Thymus (tissue), 11 donors: Measurements from ENCODE around the gene FAM20C. TPM values are rescaled to one million over a fixed set of nuclear protein-coding genes. Genes with fewer than 3 reads are reported as not detected.

Source experiments
- DNase-seq, 9 donors: peaks; one replicate each; pipeline ENCODE4 v3.0.0-alpha.2; 2013; ENCODE audit warnings: low spot score in 9 of 9, low read depth in 6 of 9, missing footprints in 1 of 9
- H3K27ac ChIP-seq, 2 donors: one replicate each; pipeline ENCODE4 v1.5.1; 2013; ENCODE audit warnings: control low read depth in 1 of 2, low read depth in 1 of 2, low read length in 1 of 2, mild to moderate bottlenecking in 1 of 2, moderate library complexity in 1 of 2
- H3K27me3 ChIP-seq, 2 donors: one replicate each; pipeline ENCODE4 v1.5.1; 2013; ENCODE audit warnings: low read length in 1 of 2; ENCODE audit not compliant: control insufficient read depth in 2 of 2, insufficient read depth in 1 of 2
- H3K36me3 ChIP-seq, 2 donors: one replicate each; pipeline ENCODE4 v1.5.1; 2013; ENCODE audit warnings: low read length in 1 of 2, mild to moderate bottlenecking in 1 of 2, moderate library complexity in 1 of 2; ENCODE audit not compliant: control insufficient read depth in 2 of 2, insufficient read depth in 2 of 2
- H3K4me1 ChIP-seq, 2 donors: one replicate each; pipeline ENCODE4 v1.5.1; 2013; ENCODE audit warnings: low read length in 2 of 2; ENCODE audit not compliant: control insufficient read depth in 2 of 2, insufficient read depth in 2 of 2
- H3K4me3 ChIP-seq, 2 donors: one replicate each; pipeline ENCODE4 v1.5.1; 2013; ENCODE audit warnings: low read length in 2 of 2, control low read depth in 1 of 2, mild to moderate bottlenecking in 1 of 2
- H3K9me3 ChIP-seq, 2 donors: one replicate each; pipeline ENCODE4 v1.5.1; 2013; ENCODE audit warnings: low read length in 1 of 2, mild to moderate bottlenecking in 1 of 2; ENCODE audit not compliant: control insufficient read depth in 2 of 2, insufficient read depth in 1 of 2
- WGBS: extraction: QIAGEN DNeasy Blood & Tissue Kit; methylation state at CpG from one replicate; pipeline ENCODE4 v1.1.7; 2013; 5-methylcytosine and 5-hydroxymethylcytosine counted together
- polyA plus RNA-seq: library from polyadenylated mRNA; stranded (reverse); fragments of 200-250 nt; gene quantifications from one replicate; pipeline ENCODE4 v1.2.3, GENCODE V29; 2013
- total RNA-seq: library from RNA; stranded (reverse); fragments of 120-200 nt; gene quantifications from one replicate; pipeline ENCODE4 v1.2.4, GENCODE V29; 2013
- donor health status: healthy.

The FAM20C gene
- total and polyA plus RNA-seq, 2 donors, result 2.4 to 16.5 TPM

- Histone ChIP-seq H3K4me1 (no peaks in the 10 kb centered on the region), H3K4me3 (no peak overlapping the region), H3K36me3 (no peaks in the 10 kb centered on the region), H3K9me3 (no peaks in the 10 kb centered on the region), H3K27me3 (no peaks in the 10 kb centered on the region), H3K27ac (no peak overlapping the region)
- DNase-seq, result no peak
- WGBS, result 94% methylated on average over 9 of the region's 9 CpGs
Measured at GRCh38 chr7:157008-157310, 35.4 kb upstream of the FAM20C start.

- Histone ChIP-seq H3K9me3 (no peaks in the 10 kb centered on the region), H3K36me3 (no peaks in the 10 kb centered on the region), H3K27ac (no peak overlapping the region), H3K27me3 (no peaks in the 10 kb centered on the region), H3K4me1 (no peaks in the 10 kb centered on the region), H3K4me3 (no peak overlapping the region)
- no peak for DNase-seq
- WGBS, result 96% methylated on average over 23 of the region's 23 CpGs
Measured at GRCh38 chr7:157771-158625, 34.4 kb upstream of the FAM20C start.

GRCh38 chr7:158771-159170 lies 33.6 kb upstream of the FAM20C start:
- H3K4me1 ChIP-seq, result no peaks in the 10 kb centered on the region
- H3K27ac ChIP-seq, result no peak overlapping the region
- H3K36me3 ChIP-seq, result no peaks in the 10 kb centered on the region
- no peak overlapping the region for H3K4me3 ChIP-seq
- DNase-seq, result no peak
- 98% methylated on average over 13 of the region's 13 CpGs for WGBS
- peaks cover 0 to 3% of the 10 kb centered on the region in 2 donors for H3K27me3 ChIP-seq
- H3K9me3 ChIP-seq, result no peaks in the 10 kb centered on the region

- H3K36me3 ChIP-seq, result no peaks in the 10 kb centered on the region
- H3K4me1 ChIP-seq, result no peaks in the 10 kb centered on the region
- WGBS, result 93% methylated on average over 50 of the region's 50 CpGs
- no peak for DNase-seq
- no peaks in the 10 kb centered on the region for H3K9me3 ChIP-seq
- H3K27ac ChIP-seq, result no peak overlapping the region
- peaks cover 0 to 10% of the 10 kb centered on the region in 2 donors for H3K27me3 ChIP-seq
- H3K4me3 ChIP-seq, result no peak overlapping the region
Measured at GRCh38 chr7:159370-160270, 32.8 kb upstream of the FAM20C start.

GRCh38 chr7:160958-161725 lies 31.2 kb upstream of the FAM20C start:
- H3K9me3 ChIP-seq, result no peaks in the 10 kb centered on the region
- H3K4me1 ChIP-seq, result no peaks in the 10 kb centered on the region
- H3K27ac ChIP-seq, result no peak overlapping the region
- DNase-seq, result no peak
- 96% methylated on average over 27 of the region's 27 CpGs for WGBS
- H3K36me3 ChIP-seq, result no peaks in the 10 kb centered on the region
- no peak overlapping the region for H3K4me3 ChIP-seq
- H3K27me3 ChIP-seq, result peaks cover 0 to 12% of the 10 kb centered on the region in 2 donors

GRCh38 chr7:162632-163297 lies 29.6 kb upstream of the FAM20C start:
- peaks cover 0 to 2% of the 10 kb centered on the region in 2 donors for H3K4me1 ChIP-seq
- 88% methylated on average over 21 of the region's 21 CpGs for WGBS
- DNase-seq, result no peak
- H3K9me3 ChIP-seq, result no peaks in the 10 kb centered on the region
- H3K36me3 ChIP-seq, result no peaks in the 10 kb centered on the region
- no peak overlapping the region for H3K27ac ChIP-seq
- peaks cover 0 to 23% of the 10 kb centered on the region in 2 donors for H3K27me3 ChIP-seq
- H3K4me3 ChIP-seq, result no peak overlapping the region

GRCh38 chr7:163298-163695 lies 29.1 kb upstream of the FAM20C start:
- DNase-seq, result no peak

GRCh38 chr7:163971-164881 lies 28.1 kb upstream of the FAM20C start:
- WGBS, result 63% methylated on average over 34 of the region's 34 CpGs
- DNase-seq, result peak in 1 of 9 donors; percentile 7
- Histone ChIP-seq H3K4me1 (peaks cover 0 to 2% of the 10 kb centered on the region in 2 donors), H3K27me3 (peaks cover 0 to 26% of the 10 kb centered on the region in 2 donors), H3K36me3 (no peaks in the 10 kb centered on the region), H3K9me3 (no peaks in the 10 kb centered on the region), H3K27ac (no peak overlapping the region), H3K4me3 (no peak overlapping the region)

More at GRCh38 chr7:163298-163695, 29.1 kb upstream of the FAM20C start:
- Histone ChIP-seq H3K4me1 (peaks cover 0 to 2% of the 10 kb centered on the region in 2 donors), H3K9me3 (no peaks in the 10 kb centered on the region), H3K27me3 (peaks cover 0 to 26% of the 10 kb centered on the region in 2 donors), H3K27ac (no peak overlapping the region), H3K4me3 (no peak overlapping the region), H3K36me3 (no peaks in the 10 kb centered on the region)
- WGBS, result 94% methylated on average over 12 of the region's 12 CpGs
